ENCODE data around the gene ANKS4B. TPM values are rescaled to one million over a fixed set of nuclear protein-coding genes. Genes with fewer than 3 reads are reported as not detected.
"Not testable (repeated sequence)": the region's sequence is repeated elsewhere in the genome, so short reads cannot be mapped to it uniquely, and the experiment has no call there.

Gene ANKS4B
- polyA plus RNA-seq, 12 donors: 0.04 to 4.7 (median 0.04) TPM; not detected in 7

- DNase-seq: not testable (repeated sequence)
Observed at GRCh38 chr16:21289789-21290188, 56.3 kb downstream of the ANKS4B start.

- DNase-seq: peak; percentile 97
Observed at GRCh38 chr16:21300309-21301167, 67.0 kb downstream of the ANKS4B start.

- peak; percentile 34 for DNase-seq
Observed at GRCh38 chr16:21301168-21301894, 67.8 kb downstream of the ANKS4B start.

GRCh38 chr16:21301895-21302291, 68.4 kb downstream of the ANKS4B start:
- DNase-seq: no peak

GRCh38 chr16:21302454-21302853, 69.0 kb downstream of the ANKS4B start:
- no peak for DNase-seq

GRCh38 chr16:21302898-21303528, 69.5 kb downstream of the ANKS4B start:
- DNase-seq: no peak

Other genes starting within 250 kb of the ANKS4B start
- under 1 TPM in 10 of 12 donors, not detected in 2; 0.08 to 0.97 (median 0.41) TPM for gene DNAH3, start 82.9 kb upstream of the ANKS4B start, polyA plus RNA-seq (ENCODE audit: insufficient read length in 12 of 12)
- gene LDAF1, start 75.0 kb upstream of the ANKS4B start, polyA plus RNA-seq (ENCODE audit: insufficient read length in 12 of 12): 100 to 1,000 TPM in 1 of 12 donors, 10 to 100 TPM in 11; 17.1 to 511 (median 32.7) TPM
- gene ZP2, start 22.1 kb upstream of the ANKS4B start, polyA plus RNA-seq (ENCODE audit: insufficient read length in 12 of 12): under 1 TPM in 9 of 12 donors, not detected in 3; 0.08 to 0.75 (median 0.27) TPM
- 1 to 10 TPM in 2 of 12 donors, under 1 TPM in 6, not detected in 4; 0.12 to 2.1 (median 0.49) TPM for gene CRYM, start 44.6 kb downstream of the ANKS4B start, polyA plus RNA-seq (ENCODE audit: insufficient read length in 12 of 12)

Data from muscle of arm (tissue), 12 donors.